DMS 273 treated with DMSO at 0.1 percent for 48 hours (cell line): ENCODE data around the gene SH2D3C.

ENCODE experiments used
- DNase-seq: peaks from one replicate; lab custom pipeline; 2025; lab: John Stamatoyannopoulos, UW

The SH2D3C gene, protein sequence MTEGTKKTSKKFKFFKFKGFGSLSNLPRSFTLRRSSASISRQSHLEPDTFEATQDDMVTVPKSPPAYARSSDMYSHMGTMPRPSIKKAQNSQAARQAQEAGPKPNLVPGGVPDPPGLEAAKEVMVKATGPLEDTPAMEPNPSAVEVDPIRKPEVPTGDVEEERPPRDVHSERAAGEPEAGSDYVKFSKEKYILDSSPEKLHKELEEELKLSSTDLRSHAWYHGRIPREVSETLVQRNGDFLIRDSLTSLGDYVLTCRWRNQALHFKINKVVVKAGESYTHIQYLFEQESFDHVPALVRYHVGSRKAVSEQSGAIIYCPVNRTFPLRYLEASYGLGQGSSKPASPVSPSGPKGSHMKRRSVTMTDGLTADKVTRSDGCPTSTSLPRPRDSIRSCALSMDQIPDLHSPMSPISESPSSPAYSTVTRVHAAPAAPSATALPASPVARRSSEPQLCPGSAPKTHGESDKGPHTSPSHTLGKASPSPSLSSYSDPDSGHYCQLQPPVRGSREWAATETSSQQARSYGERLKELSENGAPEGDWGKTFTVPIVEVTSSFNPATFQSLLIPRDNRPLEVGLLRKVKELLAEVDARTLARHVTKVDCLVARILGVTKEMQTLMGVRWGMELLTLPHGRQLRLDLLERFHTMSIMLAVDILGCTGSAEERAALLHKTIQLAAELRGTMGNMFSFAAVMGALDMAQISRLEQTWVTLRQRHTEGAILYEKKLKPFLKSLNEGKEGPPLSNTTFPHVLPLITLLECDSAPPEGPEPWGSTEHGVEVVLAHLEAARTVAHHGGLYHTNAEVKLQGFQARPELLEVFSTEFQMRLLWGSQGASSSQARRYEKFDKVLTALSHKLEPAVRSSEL

DNA sequence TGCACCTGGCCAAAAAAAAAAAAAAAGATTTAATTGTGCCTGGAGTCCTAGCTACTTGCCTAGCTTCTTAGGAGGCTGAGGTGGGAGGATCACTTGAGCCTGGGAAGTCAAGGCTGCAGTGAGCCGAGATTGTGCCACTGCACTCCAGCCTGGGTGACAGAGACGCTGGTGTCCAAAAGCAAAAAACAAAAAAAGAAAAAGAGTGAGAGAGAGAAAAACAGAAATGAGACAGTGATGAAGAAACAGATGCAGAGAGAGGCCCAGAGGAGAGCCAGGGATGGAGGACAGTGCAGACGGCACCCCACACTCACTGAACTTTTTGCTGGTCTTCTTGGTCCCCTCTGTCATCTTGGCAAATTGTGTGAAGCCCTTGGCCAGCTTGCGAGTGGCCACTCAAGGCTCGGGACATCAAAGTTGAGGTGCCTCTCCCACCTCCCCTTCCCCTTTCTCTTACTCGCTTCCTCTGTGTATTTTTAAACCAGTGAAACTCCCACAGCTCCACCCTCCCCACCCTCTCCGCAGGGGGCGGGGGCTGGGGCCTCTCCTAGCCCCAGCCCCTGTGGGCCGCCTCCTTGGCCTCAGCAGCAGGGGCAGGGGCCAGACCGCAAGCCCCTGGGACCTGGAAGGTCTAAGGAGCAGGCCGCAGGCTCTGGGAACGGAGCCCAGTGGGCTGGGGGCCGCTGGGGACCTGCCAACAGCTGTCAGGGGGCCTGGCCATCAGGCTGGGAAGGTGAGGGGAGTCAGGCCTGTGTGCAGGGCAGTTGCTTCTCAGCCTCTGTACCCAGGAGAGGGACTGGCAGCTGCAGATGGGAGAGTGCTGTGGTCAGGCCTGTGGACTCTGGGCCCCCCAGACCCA lies at the start of gene SH2D3C:
TSS of gene SH2D3C (minus strand) at position 387 of the 856 bp plus-strand sequence. CDS start at position 348, 39 bp downstream.
- DNase-seq: no peak

GRCh38 chr9:127826253-127826913 lies 47.9 kb upstream of the SH2D3C start:
- DNase-seq: no peak

DNA sequence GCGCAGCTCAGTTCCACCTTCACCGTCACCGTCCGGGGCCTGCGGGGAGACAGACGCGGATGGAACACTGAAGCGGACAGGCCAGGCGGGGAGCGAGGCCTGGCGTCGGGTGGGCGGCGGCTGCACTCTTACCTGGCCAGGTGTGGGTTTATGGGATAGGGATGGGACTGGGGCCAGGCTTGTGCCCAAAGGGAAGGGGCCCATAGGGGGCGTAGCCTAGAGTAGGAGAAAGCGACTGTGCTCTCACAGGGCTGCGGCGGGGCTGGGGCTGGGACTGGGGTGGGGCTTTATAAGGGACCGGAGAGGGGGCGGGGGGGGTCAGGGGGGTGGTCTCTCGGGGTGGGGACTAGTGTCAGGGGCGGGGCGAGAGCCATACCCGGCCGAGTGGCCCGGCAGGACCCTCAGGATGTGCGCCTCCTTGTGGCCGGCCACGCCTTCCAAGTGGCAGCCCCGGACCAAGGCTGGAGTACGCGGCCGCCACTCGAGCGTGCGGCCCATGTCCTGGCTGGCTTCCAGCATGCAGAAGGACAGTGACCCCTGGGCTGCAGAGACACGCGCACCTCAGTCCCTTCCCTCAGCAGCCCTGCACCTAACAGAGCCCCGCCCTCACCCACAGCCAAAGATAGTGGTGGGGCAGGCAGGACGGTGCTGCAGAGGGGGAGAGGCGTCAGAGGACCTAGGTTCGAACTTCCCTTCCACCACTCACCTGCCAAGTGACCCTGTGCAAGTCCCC lies 47.0 kb upstream of the SH2D3C start:
- DNase-seq: no peak

GRCh38 chr9:127822108-127822507 lies 43.6 kb upstream of the SH2D3C start:
- DNase-seq: no peak

DNA sequence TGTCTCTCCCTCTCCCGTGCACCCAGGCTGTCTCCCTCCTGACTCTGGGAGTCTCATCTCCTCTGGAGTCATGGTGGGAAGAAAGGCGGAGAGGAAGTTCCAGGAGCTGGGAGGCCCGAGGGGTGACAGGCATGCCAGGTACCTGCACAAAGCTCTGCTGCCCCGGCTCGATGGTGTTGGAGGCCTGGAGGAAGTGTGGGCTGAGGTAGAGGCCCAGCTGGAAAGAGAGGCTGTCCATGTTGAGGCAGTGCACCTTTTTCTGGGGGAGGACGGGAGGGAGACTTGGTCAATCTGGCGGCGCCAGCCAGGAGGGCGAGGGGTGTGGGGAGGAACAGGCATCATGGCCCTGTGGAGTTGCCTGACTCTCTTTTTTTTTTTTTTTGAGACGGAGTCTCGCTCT lies 40.1 kb upstream of the SH2D3C start:
- DNase-seq: no peak

GRCh38 chr9:127817881-127818434 lies 39.5 kb upstream of the SH2D3C start:
- peak; percentile 30 for DNase-seq

DNA sequence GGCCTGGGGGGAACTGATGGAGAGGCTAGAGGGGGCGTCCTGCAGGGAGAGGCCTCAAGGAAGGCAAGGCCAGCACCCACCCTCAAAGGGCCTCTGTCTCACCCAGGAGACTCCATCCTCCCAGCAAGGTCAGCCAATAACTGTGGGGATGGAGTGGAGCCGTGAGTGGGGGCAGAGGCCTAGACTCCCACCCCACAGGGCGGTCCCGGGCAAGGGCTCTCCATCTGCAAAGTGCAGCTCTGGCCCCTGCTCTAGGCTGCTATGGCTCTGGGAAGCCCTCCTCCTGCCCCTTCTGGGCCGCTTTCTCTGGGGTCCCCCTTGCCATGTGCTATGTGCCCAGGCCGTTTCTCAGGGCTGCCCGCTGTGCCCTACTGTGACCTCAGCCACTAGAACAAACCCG lies 38.3 kb upstream of the SH2D3C start:
- DNase-seq: no peak

- no peak for DNase-seq
Measured at GRCh38 chr9:127816362-127816725, 37.9 kb upstream of the SH2D3C start.

- DNase-seq: no peak
Measured at GRCh38 chr9:127815512-127816361, 37.3 kb upstream of the SH2D3C start.

- DNase-seq: no peak
Measured at GRCh38 chr9:127814619-127815511, 36.4 kb upstream of the SH2D3C start.

DNA sequence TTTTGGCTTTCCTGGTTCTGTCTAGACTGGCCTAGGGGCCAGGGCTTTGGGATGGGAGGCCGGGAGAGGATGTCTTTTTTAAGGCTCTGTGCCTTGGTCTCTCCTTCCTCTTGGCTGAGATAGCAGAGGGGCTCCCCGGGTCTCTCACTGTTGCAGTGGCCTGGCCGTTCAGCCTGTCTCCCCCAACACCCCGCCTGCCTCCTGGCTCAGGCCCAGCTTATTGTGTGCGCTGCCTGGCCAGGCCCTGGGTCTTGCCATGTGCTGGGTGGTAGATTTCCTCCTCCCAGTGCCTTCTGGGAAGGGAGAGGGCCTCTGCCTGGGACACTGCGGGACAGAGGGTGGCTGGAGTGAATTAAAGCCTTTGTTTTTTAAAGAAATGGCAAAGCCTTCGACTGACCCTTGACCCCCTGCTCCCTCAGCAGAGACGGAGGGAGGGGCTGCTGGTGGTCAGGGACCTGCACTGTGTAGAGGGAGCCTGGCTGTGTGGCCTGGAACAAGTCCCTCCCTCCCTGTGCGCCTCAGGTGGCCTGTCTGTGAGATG lies 35.3 kb upstream of the SH2D3C start:
- DNase-seq: no peak

- DNase-seq: no peak
Measured at GRCh38 chr9:127812936-127813675, 34.6 kb upstream of the SH2D3C start.

DNA sequence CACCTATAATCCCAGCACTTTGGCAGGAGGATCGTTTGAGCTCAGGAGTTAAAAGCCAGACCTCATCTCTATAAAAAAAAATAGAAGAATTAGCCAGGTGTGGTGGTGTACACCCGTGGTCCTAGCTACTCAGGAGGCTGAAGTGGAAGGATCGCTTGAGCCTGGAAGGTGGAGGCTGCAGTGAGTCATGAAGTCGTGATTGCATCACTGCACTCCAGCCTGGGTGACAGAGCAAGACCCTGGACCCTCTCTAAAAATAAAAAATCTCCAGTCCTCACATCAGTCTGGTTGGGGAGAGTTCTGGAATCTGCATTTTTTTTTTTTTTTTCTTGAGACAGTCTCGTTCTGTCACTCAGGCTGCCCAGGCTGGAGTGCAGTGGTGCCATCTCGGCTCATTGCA lies 33.5 kb upstream of the SH2D3C start:
- DNase-seq: no peak

GRCh38 chr9:127810378-127811187 lies 32.1 kb upstream of the SH2D3C start:
- no peak for DNase-seq

DNA sequence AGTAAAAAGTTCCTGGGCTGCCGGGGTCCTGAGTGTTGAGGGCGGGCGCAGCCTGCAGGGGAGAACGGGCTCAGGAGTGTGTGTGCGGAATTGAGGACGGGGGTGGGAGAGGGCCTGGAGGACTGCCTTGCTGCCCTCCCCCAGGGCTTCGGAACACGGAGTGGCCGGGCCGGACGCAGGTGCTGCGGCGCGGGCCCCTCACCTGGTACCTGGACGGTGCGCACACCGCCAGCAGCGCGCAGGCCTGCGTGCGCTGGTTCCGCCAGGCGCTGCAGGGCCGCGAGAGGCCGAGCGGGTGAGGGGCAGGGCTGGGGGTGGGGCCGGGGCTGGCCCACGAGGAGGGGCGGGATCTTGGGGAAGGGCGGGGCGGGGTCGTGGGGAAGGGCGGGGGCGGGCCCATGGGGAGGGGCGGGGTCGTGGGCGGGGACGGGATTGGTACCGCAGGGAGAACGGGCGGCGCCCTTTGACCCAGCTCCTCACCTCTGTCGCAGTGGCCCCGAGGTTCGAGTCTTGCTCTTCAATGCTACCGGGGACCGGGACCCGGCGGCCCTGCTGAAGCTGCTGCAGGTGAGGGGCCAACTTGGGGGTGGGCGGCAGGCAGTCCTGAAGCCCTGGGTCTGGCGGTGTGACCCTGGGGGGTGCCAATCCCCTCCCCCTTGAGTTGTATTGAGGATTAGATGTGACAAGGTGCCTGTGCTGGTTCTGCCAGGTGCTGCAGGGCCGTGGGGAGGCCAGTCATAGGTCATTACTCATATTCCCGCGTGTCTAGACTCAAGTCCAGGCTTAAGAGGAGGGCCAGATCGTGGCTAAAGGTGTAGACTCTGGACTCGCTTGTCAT lies 31.3 kb upstream of the SH2D3C start:
- no peak for DNase-seq

GRCh38 chr9:127809002-127809539 lies 30.6 kb upstream of the SH2D3C start:
- no peak for DNase-seq
